ENCODE data around the gene FGF7.
"Not testable (repeated sequence)": the region's sequence is repeated elsewhere in the genome, so short reads cannot be mapped to it uniquely, and the experiment has no call there.

FGF7 gene

DNA sequence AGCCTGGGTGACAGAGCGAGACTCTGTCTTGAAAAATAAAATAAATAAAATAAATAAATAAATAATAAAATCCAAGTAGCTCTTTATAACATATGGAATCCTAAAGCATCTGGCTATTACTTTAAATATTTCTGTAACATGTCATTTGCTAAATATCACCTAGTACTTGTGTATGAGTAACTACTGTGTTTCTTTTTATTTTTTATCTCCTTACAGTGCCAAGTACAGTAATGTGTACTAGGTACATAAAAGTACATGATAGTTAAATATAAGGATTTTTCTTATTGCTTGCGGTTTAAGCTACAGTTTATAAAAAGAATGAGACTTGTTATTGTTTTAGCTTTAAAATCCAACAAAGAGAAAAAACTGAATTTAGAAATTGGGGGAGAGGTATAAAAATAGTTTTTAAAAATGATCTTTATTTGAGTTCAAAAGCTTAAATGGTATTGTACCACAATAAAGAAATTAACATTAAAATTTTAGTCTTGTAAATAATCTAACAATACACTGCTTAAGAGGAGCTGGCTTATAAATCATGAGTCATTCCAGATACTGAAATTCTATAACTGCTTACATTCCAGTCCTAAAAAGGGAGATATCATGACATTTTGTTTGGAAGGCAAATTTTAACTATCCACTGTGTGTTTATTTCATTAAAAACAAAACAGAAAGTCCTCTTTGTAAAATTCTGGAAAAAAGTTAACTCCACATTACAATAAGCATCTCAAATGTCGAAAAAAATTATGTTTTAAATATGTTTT is 73.1 kb downstream of the FGF7 start:
- no peak for DNase-seq (ENCODE audit: low read depth)

DNA sequence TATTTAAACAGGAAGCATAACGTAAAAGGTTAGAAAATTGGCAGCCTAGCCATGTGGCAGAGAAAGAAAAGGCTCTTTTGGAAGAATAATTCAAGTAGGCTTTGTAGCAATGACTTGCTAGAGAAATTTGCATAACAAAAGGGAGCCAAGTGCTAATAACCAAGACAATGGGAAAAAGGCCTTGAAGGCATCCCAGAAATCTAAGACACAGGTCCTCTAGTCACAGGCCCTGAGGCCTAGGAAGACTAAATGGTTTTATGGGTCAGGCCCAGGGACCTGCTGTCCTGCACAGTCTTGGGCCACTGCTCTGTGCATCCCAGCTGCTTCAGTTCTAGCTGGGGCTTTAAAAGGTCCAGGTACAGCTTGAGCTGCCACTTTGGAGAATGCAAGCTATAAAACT is 78.5 kb downstream of the FGF7 start:
- no peak for DNase-seq (ENCODE audit: low read depth)

DNA sequence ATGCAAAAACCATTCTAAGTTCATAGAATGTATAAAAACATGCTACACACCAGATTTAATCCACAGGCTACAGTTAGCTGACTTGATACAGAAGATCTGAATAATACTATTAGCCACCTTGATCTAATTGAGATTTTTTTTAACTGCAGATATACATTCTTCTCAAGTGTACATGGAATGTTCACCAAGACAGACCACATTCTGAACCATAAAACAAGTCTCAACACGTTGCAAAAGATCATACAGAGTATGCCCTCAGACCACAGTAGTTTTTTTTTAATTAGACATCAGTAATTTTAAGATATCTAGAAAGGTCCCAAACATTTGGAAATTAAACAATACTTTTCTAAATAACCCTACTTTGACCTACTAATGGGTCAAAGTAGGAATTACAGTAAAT is 83.3 kb downstream of the FGF7 start:
- DNase-seq (ENCODE audit: low read depth): no peak

DNA sequence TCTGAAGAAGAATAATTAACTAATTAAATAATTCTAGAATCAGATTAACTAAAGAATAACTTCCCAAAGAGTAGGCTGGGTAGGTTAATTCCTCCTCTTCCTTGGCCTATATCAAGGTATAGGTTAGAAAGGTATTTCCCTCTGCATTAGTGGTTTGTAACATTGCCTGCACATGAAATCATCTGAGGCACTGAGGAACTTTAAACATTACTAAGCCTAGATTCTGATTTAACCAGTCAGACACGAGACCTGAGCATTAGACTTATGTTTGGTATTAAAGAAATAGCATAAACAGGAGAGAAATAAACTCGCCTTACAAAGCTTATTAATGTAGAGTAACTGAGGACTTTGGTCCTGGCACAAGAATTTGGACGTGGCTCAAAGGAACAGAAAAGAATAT is 84.2 kb downstream of the FGF7 start:
- no peak for DNase-seq (ENCODE audit: low read depth)

DNA sequence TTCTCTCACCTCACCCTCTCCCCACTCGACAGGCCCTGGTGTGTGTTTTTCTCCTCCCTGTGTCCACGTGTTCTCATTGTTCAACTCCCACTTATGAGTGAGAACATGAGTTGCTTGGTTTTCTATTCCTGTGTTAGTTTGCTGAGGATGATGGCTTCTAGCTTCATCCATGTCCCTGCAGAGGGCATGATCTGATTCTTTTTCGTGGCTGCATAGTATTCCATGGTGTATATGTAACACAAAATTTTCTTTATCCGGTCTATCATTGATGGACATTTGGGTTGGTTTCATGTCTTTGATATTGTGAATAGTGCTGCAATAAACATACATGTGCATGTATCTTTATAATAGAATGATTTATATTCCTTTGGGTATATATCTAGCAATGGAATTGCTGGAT is 89.7 kb downstream of the FGF7 start:
- DNase-seq (ENCODE audit: low read depth): not testable (repeated sequence)

DNA sequence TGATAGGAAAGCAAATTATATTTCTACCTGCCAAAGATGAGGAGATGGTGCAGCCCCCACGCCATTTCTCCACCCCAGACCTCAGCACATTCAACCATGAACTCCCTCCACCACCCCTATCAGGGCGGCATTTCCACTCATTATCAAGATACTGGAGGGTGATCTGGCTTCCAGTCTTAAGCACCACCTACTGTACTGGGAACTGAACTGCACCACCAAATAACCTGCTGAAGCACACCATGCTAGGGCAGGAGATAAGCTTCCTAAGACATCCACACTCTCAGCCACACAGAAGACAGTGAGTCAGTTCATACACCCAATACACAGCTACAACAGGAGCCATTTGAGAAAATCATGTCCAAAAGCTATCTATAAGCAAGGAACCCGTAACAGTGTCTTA is 98.8 kb downstream of the FGF7 start:
- DNase-seq (ENCODE audit: low read depth): no peak

DNA sequence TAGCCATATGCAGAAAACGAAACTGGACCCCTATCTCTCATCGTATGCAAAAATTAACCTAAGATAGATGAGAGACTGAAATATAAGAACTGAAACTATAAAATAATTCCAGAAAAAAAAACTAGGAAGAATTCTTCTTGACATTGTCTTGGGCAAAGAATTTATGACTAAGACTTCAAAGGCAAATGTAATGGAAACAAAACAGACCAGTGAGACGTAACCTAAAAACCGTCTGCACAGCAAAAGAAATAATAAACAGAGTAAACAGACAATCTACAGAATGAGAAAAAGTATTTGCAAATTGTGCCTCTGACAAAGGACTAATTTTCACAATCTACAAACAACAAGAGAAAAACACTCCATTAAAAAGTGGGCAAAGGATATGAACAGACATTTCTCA is 105.2 kb downstream of the FGF7 start:
- DNase-seq (ENCODE audit: low read depth): no peak

DNA sequence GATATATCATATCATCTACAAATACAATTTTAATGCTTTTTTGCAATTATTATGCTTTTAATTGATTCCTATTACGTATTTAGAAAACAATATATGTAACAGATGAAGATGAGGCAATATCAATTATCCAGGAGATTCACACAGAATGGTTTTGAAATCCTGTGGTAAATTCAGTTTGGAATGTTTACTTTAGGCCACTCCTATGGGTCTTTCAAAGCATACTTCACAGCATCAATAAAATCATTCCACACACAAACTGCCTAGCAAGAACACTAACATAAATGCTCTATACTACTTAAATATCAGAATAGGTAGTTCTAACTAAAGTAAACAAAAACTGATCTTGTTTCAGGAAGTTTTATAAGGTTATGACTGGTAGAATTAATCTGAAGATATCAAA is 107.0 kb downstream of the FGF7 start:
- DNase-seq (ENCODE audit: low read depth): no peak
